SK-N-SH (cell line): Measurements from ENCODE around the gene SERPINA12. TPM values are rescaled to one million over a fixed set of nuclear protein-coding genes. Genes with fewer than 3 reads are reported as not detected.

Experiments
- CTCF ChIA-PET: fragments of 300-600, 350-600 bp; formaldehyde crosslinking; extraction: SDS; loops from one replicate; lab custom pipeline; 2021; lab: Yijun Ruan, JAX
- POLR2A ChIA-PET: fragments of 350-600 bp; sonication (Branson Sonifier 250); formaldehyde crosslinking; extraction: SDS; loops from one replicate; lab custom pipeline; 2020; ENCODE audit warnings: antibody characterized with exemption, inconsistent platforms; lab: Yijun Ruan, JAX
- DNase-seq: peaks from one replicate; pipeline ENCODE4 v3.0.0; 2012
- H2AFZ ChIP-seq: fragments of 200-600 bp; sonication (generic); 2 replicates; pipeline ENCODE4 v1.8.1; 2016; ENCODE audit warnings: antibody characterized with exemption, mild to moderate bottlenecking, low read depth
- H3F3A ChIP-seq: fragments of 200-600 bp; sonication (generic); replicated peaks from 2 replicates; pipeline ENCODE3; 2016; ENCODE audit warnings: antibody characterized with exemption, mild to moderate bottlenecking; ENCODE audit not compliant: insufficient read depth
- H3K27ac ChIP-seq, 2 experiments: fragments of 200-500 bp in 1 of 2; fragments of 200-600 bp in 1 of 2; sonication (Bioruptor generic) in 1 of 2; sonication (generic), shearing (Covaris generic) in 1 of 2; 2 replicates each; pipeline versions ENCODE4 v1.5.1 to v1.6.1; 2014 to 2016; ENCODE audit warnings: low read depth in 2 of 2, inconsistent platforms in 1 of 2, low read length in 1 of 2, mild to moderate bottlenecking in 1 of 2, mixed read lengths in 1 of 2
- H3K27me3 ChIP-seq: fragments of 200-600 bp; sonication (generic), shearing (Covaris generic); 2 replicates; pipeline ENCODE4 v1.6.1; 2016; ENCODE audit warnings: mixed run types; ENCODE audit not compliant: insufficient read depth
- H3K36me3 ChIP-seq, 2 experiments: fragments of 200-500 bp in 1 of 2; fragments of 200-600 bp in 1 of 2; sonication (Bioruptor generic) in 1 of 2; sonication (generic) in 1 of 2; replicated peaks in 1 of 2; 2 replicates each; pipeline versions ENCODE3 to v1.5.1; 2014 to 2016; ENCODE audit warnings: low read length in 1 of 2, mild to moderate bottlenecking in 1 of 2; ENCODE audit not compliant: insufficient read depth in 2 of 2, control insufficient read depth in 1 of 2
- H3K4me1 ChIP-seq, 2 experiments: fragments of 200-500 bp in 1 of 2; fragments of 200-600 bp in 1 of 2; sonication (Bioruptor generic) in 1 of 2; sonication (generic), shearing (Covaris generic) in 1 of 2; 2 replicates each; pipeline versions ENCODE4 v1.5.1 to v1.6.1; 2014 to 2016; ENCODE audit warnings: low read depth in 1 of 2, low read length in 1 of 2, mixed run types in 1 of 2; ENCODE audit not compliant: insufficient read depth in 2 of 2, control insufficient read depth in 1 of 2
- H3K4me2 ChIP-seq: fragments of 200-600 bp; sonication (generic), shearing (Covaris generic); 2 replicates; pipeline ENCODE4 v1.6.1; 2017; ENCODE audit warnings: mixed run types
- H3K4me3 ChIP-seq, 2 experiments: fragments of 200-500 bp in 1 of 2; fragments of 200-600 bp in 1 of 2; sonication (Bioruptor generic) in 1 of 2; sonication (generic), shearing (Covaris generic) in 1 of 2; 2 replicates each; pipeline versions ENCODE4 v1.5.1 to v1.8.1; 2014 to 2016; ENCODE audit warnings: low read depth in 2 of 2, inconsistent platforms in 1 of 2, low read length in 1 of 2, mild to moderate bottlenecking in 1 of 2, mixed read lengths in 1 of 2, moderate library complexity in 1 of 2
- H3K79me2 ChIP-seq: fragments of 200-600 bp; sonication (generic); 2 replicates; pipeline ENCODE4 v1.8.1; 2017; ENCODE audit warnings: mild to moderate bottlenecking; ENCODE audit not compliant: insufficient read depth
- H3K9ac ChIP-seq: fragments of 200-600 bp; sonication (generic); 2 replicates; pipeline ENCODE4 v1.6.1; 2017; ENCODE audit warnings: mixed run types
- H3K9me2 ChIP-seq: fragments of 200-600 bp; sonication (generic); 2 replicates; pipeline ENCODE4 v1.6.1; 2017; ENCODE audit warnings: mixed run types
- H3K9me3 ChIP-seq: fragments of 200-600 bp; sonication (generic); 2 replicates; pipeline ENCODE4 v1.6.1; 2017; ENCODE audit warnings: mixed run types, mild to moderate bottlenecking, moderate library complexity
- H4K20me1 ChIP-seq: fragments of 200-600 bp; sonication (generic); 2 replicates; pipeline ENCODE4 v1.6.1; 2017; ENCODE audit warnings: mild to moderate bottlenecking, mixed run types; ENCODE audit not compliant: insufficient read depth
- CHD2 ChIP-seq: fragments of 150-350 bp; IDR thresholded peaks from 2 replicates; pipeline ENCODE4 v1.6.1; 2018; ENCODE audit warnings: low read length; ENCODE audit not compliant: partially characterized antibody
- ELF1 ChIP-seq: IDR thresholded peaks from 2 replicates; pipeline ENCODE4 v1.4.0; 2012
- EP300 ChIP-seq, 2 experiments: IDR thresholded peaks; 2 replicates each; pipeline versions ENCODE4 v1.4.0 to v1.6.1; 2012; ENCODE audit warnings: borderline replicate concordance in 1 of 2, low read depth in 1 of 2, low read length in 1 of 2
- EZH2phosphoT487 ChIP-seq: fragments of 200-600 bp; sonication (generic); IDR thresholded peaks from 2 replicates; pipeline ENCODE4 v1.6.1; 2017; ENCODE audit warnings: low read depth, mixed run types, mild to moderate bottlenecking, antibody characterized with exemption, moderate library complexity, borderline replicate concordance
- FOXM1 ChIP-seq: IDR thresholded peaks from 2 replicates; pipeline ENCODE4 v1.4.0; 2012; ENCODE audit warnings: low read depth, mild to moderate bottlenecking
- IRF3 ChIP-seq: fragments of 150-350 bp; IDR thresholded peaks from 2 replicates; pipeline ENCODE4 v1.6.1; 2016; ENCODE audit warnings: mild to moderate bottlenecking, low read depth, low read length
- JUND ChIP-seq: IDR thresholded peaks from 2 replicates; pipeline ENCODE4 v1.4.0; 2012
- MAX ChIP-seq: IDR thresholded peaks from 2 replicates; pipeline ENCODE4 v1.4.0; 2012; ENCODE audit warnings: low read depth
- MEF2A ChIP-seq: IDR thresholded peaks from 2 replicates; pipeline ENCODE4 v1.4.0; 2012; ENCODE audit warnings: low read depth, borderline replicate concordance
- MXI1 ChIP-seq: IDR thresholded peaks from 2 replicates; pipeline ENCODE4 v1.6.1; 2012; ENCODE audit warnings: mild to moderate bottlenecking, low read depth, low read length, improper control_type of control experiment
- NRF1 ChIP-seq: IDR thresholded peaks from 2 replicates; pipeline ENCODE4 v1.6.1; 2012; ENCODE audit warnings: low read depth, mild to moderate bottlenecking, low read length
- POLR2AphosphoS5 ChIP-seq: IDR thresholded peaks from 2 replicates; pipeline ENCODE4 v1.6.1; 2012; ENCODE audit warnings: low read depth, low read length
- RCOR1 ChIP-seq: fragments of 150-350 bp; IDR thresholded peaks from 2 replicates; pipeline ENCODE4 v1.6.1; 2017; ENCODE audit warnings: antibody characterized with exemption, low read length
- RXRA ChIP-seq: IDR thresholded peaks from 2 replicates; pipeline ENCODE4 v1.4.0; 2012; ENCODE audit warnings: low read depth, mild to moderate bottlenecking, borderline replicate concordance
- SMC3 ChIP-seq: IDR thresholded peaks from 2 replicates; pipeline ENCODE4 v1.6.1; 2012; ENCODE audit warnings: low read depth, low read length, improper control_type of control experiment
- TCF12 ChIP-seq: IDR thresholded peaks from 2 replicates; pipeline ENCODE4 v1.4.0; 2012
- TEAD4 ChIP-seq: IDR thresholded peaks from 2 replicates; pipeline ENCODE4 v1.4.0; 2012; ENCODE audit warnings: mild to moderate bottlenecking, borderline replicate concordance; ENCODE audit not compliant: insufficient read depth
- USF2 ChIP-seq: fragments of 150-350 bp; IDR thresholded peaks from 2 replicates; pipeline ENCODE4 v1.6.1; 2017; ENCODE audit warnings: antibody characterized with exemption, low read length, low read depth, borderline replicate concordance
- YY1 ChIP-seq: IDR thresholded peaks from 2 replicates; pipeline ENCODE4 v1.4.0; 2012; ENCODE audit warnings: low read depth, mild to moderate bottlenecking
- WGBS: methylation state at CpG from one replicate; pipeline ENCODE4 v1.1.6; 2017; ENCODE audit warnings: low lambda C conversion rate; 5-methylcytosine and 5-hydroxymethylcytosine counted together
- polyA plus RNA-seq, 3 experiments: library from polyadenylated mRNA; depleted of rRNA; stranded (reverse); fragments of >200 nt; gene quantifications; 2 replicates each; pipeline ENCODE4 v1.2.3, GENCODE V29; 2012
- TF ChIP-seq, protein P1 (sequence below): IDR thresholded peaks from 2 replicates; pipeline ENCODE4; 2012
- TF ChIP-seq, protein P2 (sequence below): fragments of 200-600 bp; sonication (generic); IDR thresholded peaks from 2 replicates; pipeline ENCODE4 v1.6.1; 2017; ENCODE audit warnings: antibody characterized with exemption, mild to moderate bottlenecking, moderate library complexity
- TF ChIP-seq, protein P3 (sequence below): IDR thresholded peaks from 2 replicates; pipeline ENCODE4 v1.4.0; 2012; ENCODE audit warnings: low read depth, borderline replicate concordance

Gene SERPINA12
- polyA plus RNA-seq, 1 of the 3 experiments (the other 2 are of a cell fraction): not detected

- H3K4me3 ChIP-seq: no peak overlapping the region
Measured at GRCh38 chr14:94471045-94471444, 38.2 kb downstream of the SERPINA12 start.

GRCh38 chr14:94470311-94470710 is 39.0 kb downstream of the SERPINA12 start:
- DNase-seq: no peak
- Histone ChIP-seq H3K4me3 (no peak overlapping the region), H3K36me3 (no peaks in the 10 kb centered on the region), H3K9ac (no peak overlapping the region), H3K4me1 (no peaks in the 10 kb centered on the region), H3F3A (no peaks in the 10 kb centered on the region), H3K27ac (no peak overlapping the region), H3K9me3 (no peaks in the 10 kb centered on the region), H4K20me1 (no peaks in the 10 kb centered on the region), H3K79me2 (no peaks in the 10 kb centered on the region), H3K4me2 (no peak overlapping the region), H2AFZ (no peak overlapping the region), H3K27me3 (peaks cover 18% of the 10 kb centered on the region; the same call in 1 of the 2 replicates), H3K9me2 (no peaks in the 10 kb centered on the region)
- WGBS: 0% methylated on average over 2 of the region's 2 CpGs
- CTCF ChIA-PET: no interaction called here
- POLR2A ChIA-PET: no interaction called here
- TF ChIP-seq RXRA: no peak
- TF ChIP-seq, protein P1, sequence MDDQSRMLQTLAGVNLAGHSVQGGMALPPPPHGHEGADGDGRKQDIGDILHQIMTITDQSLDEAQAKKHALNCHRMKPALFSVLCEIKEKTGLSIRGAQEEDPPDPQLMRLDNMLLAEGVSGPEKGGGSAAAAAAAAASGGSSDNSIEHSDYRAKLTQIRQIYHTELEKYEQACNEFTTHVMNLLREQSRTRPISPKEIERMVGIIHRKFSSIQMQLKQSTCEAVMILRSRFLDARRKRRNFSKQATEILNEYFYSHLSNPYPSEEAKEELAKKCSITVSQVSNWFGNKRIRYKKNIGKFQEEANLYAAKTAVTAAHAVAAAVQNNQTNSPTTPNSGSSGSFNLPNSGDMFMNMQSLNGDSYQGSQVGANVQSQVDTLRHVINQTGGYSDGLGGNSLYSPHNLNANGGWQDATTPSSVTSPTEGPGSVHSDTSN: no peak
- TF ChIP-seq CHD2: no peak
- TF ChIP-seq YY1: no peak
- TF ChIP-seq NRF1: no peak
- TF ChIP-seq EP300 (IDR thresholded peaks at IDR 0.05; ENCODE audit: borderline replicate concordance in 1 of 2, low read depth in 1 of 2, low read length in 1 of 2): no peak
- TF ChIP-seq, protein P2, sequence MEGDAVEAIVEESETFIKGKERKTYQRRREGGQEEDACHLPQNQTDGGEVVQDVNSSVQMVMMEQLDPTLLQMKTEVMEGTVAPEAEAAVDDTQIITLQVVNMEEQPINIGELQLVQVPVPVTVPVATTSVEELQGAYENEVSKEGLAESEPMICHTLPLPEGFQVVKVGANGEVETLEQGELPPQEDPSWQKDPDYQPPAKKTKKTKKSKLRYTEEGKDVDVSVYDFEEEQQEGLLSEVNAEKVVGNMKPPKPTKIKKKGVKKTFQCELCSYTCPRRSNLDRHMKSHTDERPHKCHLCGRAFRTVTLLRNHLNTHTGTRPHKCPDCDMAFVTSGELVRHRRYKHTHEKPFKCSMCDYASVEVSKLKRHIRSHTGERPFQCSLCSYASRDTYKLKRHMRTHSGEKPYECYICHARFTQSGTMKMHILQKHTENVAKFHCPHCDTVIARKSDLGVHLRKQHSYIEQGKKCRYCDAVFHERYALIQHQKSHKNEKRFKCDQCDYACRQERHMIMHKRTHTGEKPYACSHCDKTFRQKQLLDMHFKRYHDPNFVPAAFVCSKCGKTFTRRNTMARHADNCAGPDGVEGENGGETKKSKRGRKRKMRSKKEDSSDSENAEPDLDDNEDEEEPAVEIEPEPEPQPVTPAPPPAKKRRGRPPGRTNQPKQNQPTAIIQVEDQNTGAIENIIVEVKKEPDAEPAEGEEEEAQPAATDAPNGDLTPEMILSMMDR: no peak
- no peak for TF ChIP-seq MAX
- TF ChIP-seq TEAD4: no peak
- no peak for TF ChIP-seq MXI1
- no peak for TF ChIP-seq EZH2phosphoT487
- TF ChIP-seq TCF12: no peak
- no peak for TF ChIP-seq SMC3
- TF ChIP-seq IRF3: no peak

More at GRCh38 chr14:94471045-94471444, 38.2 kb downstream of the SERPINA12 start:
- 67% methylated on average over 2 of the region's 2 CpGs for WGBS
- no peaks in the 10 kb centered on the region for H3K4me1 ChIP-seq
- no peak overlapping the region for H3K9ac ChIP-seq
- H3K36me3 ChIP-seq: no peaks in the 10 kb centered on the region
- no peaks in the 10 kb centered on the region for H3K9me2 ChIP-seq
- H3K79me2 ChIP-seq: no peaks in the 10 kb centered on the region
- H3K27ac ChIP-seq: no peak overlapping the region
- POLR2A ChIA-PET: no interaction called here
- H4K20me1 ChIP-seq: no peaks in the 10 kb centered on the region
- TF ChIP-seq, protein P3, sequence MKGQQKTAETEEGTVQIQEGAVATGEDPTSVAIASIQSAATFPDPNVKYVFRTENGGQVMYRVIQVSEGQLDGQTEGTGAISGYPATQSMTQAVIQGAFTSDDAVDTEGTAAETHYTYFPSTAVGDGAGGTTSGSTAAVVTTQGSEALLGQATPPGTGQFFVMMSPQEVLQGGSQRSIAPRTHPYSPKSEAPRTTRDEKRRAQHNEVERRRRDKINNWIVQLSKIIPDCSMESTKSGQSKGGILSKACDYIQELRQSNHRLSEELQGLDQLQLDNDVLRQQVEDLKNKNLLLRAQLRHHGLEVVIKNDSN: no peak
- TF ChIP-seq USF2 (no peak), ELF1 (no peak), EZH2phosphoT487 (no peak), POLR2AphosphoS5 (no peak), JUND (no peak), RCOR1 (no peak), FOXM1 (no peak), MXI1 (no peak), MEF2A (no peak), NRF1 (no peak), MAX (no peak), TEAD4 (no peak), TCF12 (no peak), CHD2 (no peak)
- CTCF ChIA-PET: no interaction called here
- H3K27me3 ChIP-seq: peaks cover 15% of the 10 kb centered on the region; the same call in 1 of the 2 replicates
- no peak overlapping the region for H2AFZ ChIP-seq
- no peaks in the 10 kb centered on the region for H3F3A ChIP-seq
- no peak overlapping the region for H3K4me2 ChIP-seq
- no peaks in the 10 kb centered on the region for H3K9me3 ChIP-seq
- DNase-seq: no peak
